ENCODE data around the gene AFMID. TPM values are rescaled to one million over a fixed set of nuclear protein-coding genes. Genes with fewer than 3 reads are reported as not detected.

Gene AFMID
- total RNA-seq, 2 experiments from 2014 or later = 17.1 to 24.2 TPM

DNA sequence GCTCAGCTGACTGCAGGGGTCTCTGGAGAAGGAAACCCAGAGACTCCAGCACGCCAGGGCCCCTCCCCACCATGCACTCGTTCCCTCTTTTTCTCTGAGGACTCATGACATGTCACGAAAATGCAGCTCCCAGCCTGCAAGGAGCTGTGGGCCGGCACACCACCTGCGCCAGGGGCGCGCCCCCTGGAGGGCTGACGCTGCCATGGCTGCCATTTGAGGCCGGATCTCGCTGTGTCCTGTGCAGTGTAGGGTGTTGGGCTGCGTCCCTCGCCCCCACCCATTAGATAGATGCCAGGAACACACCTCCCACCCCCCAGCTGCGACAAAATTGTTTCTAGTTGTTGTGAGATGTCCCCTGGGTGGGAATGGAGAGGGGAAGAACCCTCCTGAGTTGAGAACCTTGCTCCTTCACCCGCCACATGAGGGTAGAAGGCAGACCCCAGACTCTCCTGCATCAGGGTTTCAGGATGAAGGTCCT is 10.6 kb upstream of the AFMID start:
- no peaks in the 10 kb centered on the region for H3K27me3 Mint-ChIP-seq
- DNase-seq = peak; percentile 76
- no peaks in the 10 kb centered on the region for H3K9me3 Mint-ChIP-seq (ENCODE audit: low read depth)
- ATAC-seq = peak; percentile 87
- no peak overlapping the region for H3K27ac Mint-ChIP-seq
- CTCF ChIA-PET = interaction anchor here (0.6 to 9.7 kb wide), 29 partner anchors 9 to 163 kb away, joined by 3 to 75 read pairs (median 4); partner anchors contain the start of genes AFMID, TK1, TMC6 and TMC8
- H3K4me1 Mint-ChIP-seq = peaks cover 69% of the 10 kb centered on the region
- H3K4me3 Mint-ChIP-seq = no peak overlapping the region
- H3K36me3 Mint-ChIP-seq = peaks cover 50% of the 10 kb centered on the region

DNA sequence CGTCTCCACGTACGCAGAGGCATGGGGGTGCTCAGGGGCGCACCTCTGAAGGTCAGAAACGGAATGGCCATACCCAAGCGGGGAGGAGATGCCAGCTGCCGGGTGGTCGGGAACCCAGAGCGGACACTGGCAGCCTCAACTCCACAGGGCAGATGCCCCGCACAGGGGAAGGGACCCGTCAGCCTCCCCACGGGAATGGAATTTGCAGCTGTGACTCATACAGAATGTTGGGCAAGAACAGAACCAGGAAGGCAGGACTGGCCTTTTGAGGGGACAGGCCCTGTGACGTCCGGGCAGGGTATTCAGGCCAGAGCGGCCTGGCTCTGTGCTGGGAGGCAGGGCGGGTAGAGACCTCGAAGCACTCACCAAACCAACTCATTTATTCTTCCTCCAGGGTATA is 7.8 kb upstream of the AFMID start:
- CTCF ChIA-PET = interaction anchor here (2.2 to 9.7 kb wide), 3 partner anchors 9 to 95 kb away, joined by 7 to 75 read pairs (median 9); no protein-coding TSS in a partner anchor
- peaks cover 50% of the 10 kb centered on the region for H3K36me3 Mint-ChIP-seq
- H3K9me3 Mint-ChIP-seq (ENCODE audit: low read depth) = no peaks in the 10 kb centered on the region
- DNase-seq (no peak), ATAC-seq (no peak)
- H3K4me3 Mint-ChIP-seq = no peak overlapping the region
- H3K27ac Mint-ChIP-seq = peak overlapping the region; percentile 76
- peaks cover 58% of the 10 kb centered on the region for H3K4me1 Mint-ChIP-seq
- no peaks in the 10 kb centered on the region for H3K27me3 Mint-ChIP-seq

DNA sequence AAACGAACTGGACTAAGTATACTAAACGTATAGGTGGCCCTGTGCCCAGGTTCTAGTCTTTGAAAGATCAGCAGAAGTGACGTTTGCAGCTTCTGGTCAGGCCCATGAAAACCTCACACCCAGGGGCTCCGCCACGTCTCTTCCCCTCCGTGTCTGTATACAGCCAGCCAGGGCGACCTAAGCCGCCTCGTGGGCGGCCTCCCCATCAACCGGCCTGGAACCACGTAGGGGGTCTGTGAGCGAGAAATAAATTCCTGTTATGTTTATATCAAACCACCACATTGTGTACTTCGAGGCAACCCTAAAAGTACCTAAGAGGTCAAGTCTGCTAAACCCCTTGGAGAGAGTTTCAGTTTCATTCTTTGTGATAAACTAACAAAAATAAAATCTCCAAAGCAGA is 7.1 kb upstream of the AFMID start:
- Mint-ChIP-seq H3K9me3 (ENCODE audit: low read depth) (no peaks in the 10 kb centered on the region), H3K4me1 (peaks cover 62% of the 10 kb centered on the region), H3K36me3 (peaks cover 54% of the 10 kb centered on the region), H3K27ac (peak overlapping the region; percentile 76), H3K27me3 (no peaks in the 10 kb centered on the region), H3K4me3 (peak overlapping the region; percentile 61)
- ATAC-seq (peak; percentile 18), DNase-seq (no peak)
- CTCF ChIA-PET = interaction anchor here (2.2 to 9.7 kb wide), 3 partner anchors 10 to 95 kb away, joined by 7 to 75 read pairs (median 9); no protein-coding TSS in a partner anchor

DNA sequence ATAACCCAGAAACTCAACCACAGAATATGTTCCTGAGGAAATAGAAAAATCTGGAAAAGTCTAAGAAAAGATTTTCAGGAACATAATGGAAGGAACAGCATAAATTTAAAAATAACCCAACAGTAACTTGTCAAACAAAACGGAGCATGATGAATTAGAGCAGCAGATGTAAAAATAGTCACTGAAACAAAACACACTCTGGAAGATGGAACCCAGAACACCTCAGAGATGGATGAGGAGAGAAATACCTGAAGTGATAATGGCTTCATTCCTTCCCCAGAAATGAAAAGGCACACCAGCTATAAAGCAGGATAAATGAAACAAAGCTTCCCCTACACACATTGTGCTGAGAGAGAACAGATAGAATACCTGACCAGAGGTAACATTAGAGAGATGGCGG is 6.7 kb upstream of the AFMID start:
- CTCF ChIA-PET = interaction anchor here (2.4 to 9.7 kb wide), 2 partner anchors 10 to 43 kb away, joined by 9 to 75 read pairs; no protein-coding TSS in a partner anchor
- no peak for ATAC-seq
- H3K27ac Mint-ChIP-seq = peak overlapping the region; percentile 76
- DNase-seq = no peak
- H3K27me3 Mint-ChIP-seq = no peaks in the 10 kb centered on the region
- peaks cover 64% of the 10 kb centered on the region for H3K4me1 Mint-ChIP-seq
- H3K36me3 Mint-ChIP-seq = peaks cover 55% of the 10 kb centered on the region
- no peaks in the 10 kb centered on the region for H3K9me3 Mint-ChIP-seq (ENCODE audit: low read depth)
- H3K4me3 Mint-ChIP-seq = peak overlapping the region; percentile 61

DNA sequence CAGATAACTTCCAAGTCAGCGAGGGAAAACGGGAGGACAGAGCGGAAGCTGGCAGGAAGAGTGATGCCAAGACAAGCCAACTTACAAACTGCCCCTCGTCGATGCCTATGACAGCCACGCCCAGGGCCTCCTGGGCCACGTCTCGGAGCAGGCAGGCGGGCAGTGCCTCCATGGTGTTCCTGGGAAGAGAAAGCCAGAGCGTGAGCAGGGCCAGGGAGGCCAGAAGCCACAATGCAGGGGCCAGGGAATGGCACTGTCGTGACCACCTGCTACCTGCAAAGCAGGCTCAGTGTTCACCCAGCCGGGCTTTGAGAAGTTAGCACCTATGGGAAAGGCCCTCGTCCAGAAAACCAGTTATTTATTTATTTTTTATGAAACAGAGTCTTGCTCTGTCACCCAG is 4.7 kb upstream of the AFMID start:
- Mint-ChIP-seq H3K4me1 (peaks cover 61% of the 10 kb centered on the region), H3K4me3 (no peak overlapping the region), H3K9me3 (ENCODE audit: low read depth) (no peaks in the 10 kb centered on the region), H3K27ac (no peak overlapping the region), H3K27me3 (no peaks in the 10 kb centered on the region), H3K36me3 (peaks cover 52% of the 10 kb centered on the region)
- ATAC-seq (no peak), DNase-seq (no peak)
- CTCF ChIA-PET = interaction anchor here (1.2 kb wide), 1 partner anchor 45 kb away, joined by 3 read pairs; no protein-coding TSS in a partner anchor

DNA sequence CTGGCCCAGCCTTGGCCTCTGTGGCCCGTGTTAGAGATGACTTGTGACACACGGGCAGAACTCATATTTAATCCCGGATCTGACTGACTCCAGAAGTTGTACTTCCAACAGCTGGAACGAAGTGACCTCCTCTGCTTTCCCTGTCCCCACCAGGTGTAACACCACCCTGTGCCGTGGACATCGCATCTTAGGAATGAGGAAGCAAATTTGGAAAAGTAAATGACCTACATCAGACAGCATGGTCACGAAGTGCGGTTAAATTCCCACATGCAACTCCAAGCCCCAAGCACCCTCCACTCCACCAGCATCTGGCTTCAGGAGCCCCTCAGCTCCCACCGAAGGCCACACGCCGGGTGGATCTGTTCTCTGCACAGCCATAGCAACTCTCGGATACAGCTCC is 3.2 kb upstream of the AFMID start:
- H3K36me3 Mint-ChIP-seq = peaks cover 44% of the 10 kb centered on the region
- DNase-seq = no peak
- CTCF ChIA-PET = interaction anchor here (3.4 kb wide), 1 partner anchor 7 kb away, joined by 31 read pairs; no protein-coding TSS in a partner anchor
- no peaks in the 10 kb centered on the region for H3K27me3 Mint-ChIP-seq
- H3K4me3 Mint-ChIP-seq = no peak overlapping the region
- H3K9me3 Mint-ChIP-seq (ENCODE audit: low read depth) = no peaks in the 10 kb centered on the region
- no peak overlapping the region for H3K27ac Mint-ChIP-seq
- no peak for ATAC-seq
- peaks cover 64% of the 10 kb centered on the region for H3K4me1 Mint-ChIP-seq

DNA sequence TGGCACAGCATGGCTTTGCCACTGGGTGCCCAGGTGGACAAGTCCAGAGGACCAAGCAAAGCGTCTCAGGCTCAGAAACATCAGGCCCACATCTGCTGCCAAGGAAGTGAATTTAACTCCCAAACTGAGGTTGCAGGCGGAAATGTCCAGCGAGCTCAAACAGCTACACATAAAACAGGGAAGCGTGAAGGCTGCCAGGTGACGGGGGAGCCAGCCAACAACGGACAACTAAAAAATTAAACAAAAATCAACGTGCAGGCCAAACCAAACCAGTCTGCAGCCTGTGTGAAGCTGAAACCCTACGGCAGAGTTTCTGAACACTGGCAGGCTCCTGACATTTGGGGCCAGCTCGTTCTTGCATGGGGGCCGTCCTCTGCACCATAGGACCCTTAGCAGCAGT is 2.8 kb upstream of the AFMID start:
- peak overlapping the region; percentile 4 for H3K4me3 Mint-ChIP-seq
- no peaks in the 10 kb centered on the region for H3K9me3 Mint-ChIP-seq (ENCODE audit: low read depth)
- no peak overlapping the region for H3K27ac Mint-ChIP-seq
- no peak for DNase-seq
- H3K4me1 Mint-ChIP-seq = peaks cover 62% of the 10 kb centered on the region
- H3K36me3 Mint-ChIP-seq = peaks cover 40% of the 10 kb centered on the region
- no peaks in the 10 kb centered on the region for H3K27me3 Mint-ChIP-seq
- ATAC-seq = no peak
- CTCF ChIA-PET = interaction anchor here (2.0 to 3.4 kb wide), 2 partner anchors 8 to 47 kb away, joined by 8 to 31 read pairs; no protein-coding TSS in a partner anchor

DNA sequence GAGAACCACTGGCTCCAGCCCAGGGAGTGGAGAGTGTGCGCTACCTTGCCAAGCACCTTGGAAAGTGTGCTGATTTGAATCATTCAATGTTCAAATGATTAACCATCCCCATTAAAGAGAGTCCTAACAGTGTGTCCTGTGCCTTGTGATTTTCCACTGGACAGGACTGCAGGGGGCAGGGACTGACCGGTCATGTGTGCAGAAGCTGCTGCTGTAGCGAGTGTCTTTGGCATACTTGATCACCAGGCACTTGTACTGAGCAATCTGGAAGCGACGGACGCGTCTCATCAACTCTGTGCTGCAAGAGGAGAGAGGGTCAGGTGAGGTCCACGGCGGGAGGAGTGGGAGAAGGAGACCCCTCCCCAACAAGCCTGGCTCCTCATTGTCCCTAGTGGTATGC is 2.3 kb upstream of the AFMID start:
- Mint-ChIP-seq H3K27ac (peak overlapping the region; percentile 9), H3K4me3 (peak overlapping the region; percentile 81), H3K36me3 (peaks cover 37% of the 10 kb centered on the region), H3K4me1 (peaks cover 57% of the 10 kb centered on the region), H3K27me3 (no peaks in the 10 kb centered on the region), H3K9me3 (ENCODE audit: low read depth) (no peaks in the 10 kb centered on the region)
- no peak for ATAC-seq
- DNase-seq = no peak
- CTCF ChIA-PET = interaction anchor here (1.0 to 3.4 kb wide), 3 partner anchors 8 to 67 kb away, joined by 3 to 31 read pairs (median 8); no protein-coding TSS in a partner anchor

DNA sequence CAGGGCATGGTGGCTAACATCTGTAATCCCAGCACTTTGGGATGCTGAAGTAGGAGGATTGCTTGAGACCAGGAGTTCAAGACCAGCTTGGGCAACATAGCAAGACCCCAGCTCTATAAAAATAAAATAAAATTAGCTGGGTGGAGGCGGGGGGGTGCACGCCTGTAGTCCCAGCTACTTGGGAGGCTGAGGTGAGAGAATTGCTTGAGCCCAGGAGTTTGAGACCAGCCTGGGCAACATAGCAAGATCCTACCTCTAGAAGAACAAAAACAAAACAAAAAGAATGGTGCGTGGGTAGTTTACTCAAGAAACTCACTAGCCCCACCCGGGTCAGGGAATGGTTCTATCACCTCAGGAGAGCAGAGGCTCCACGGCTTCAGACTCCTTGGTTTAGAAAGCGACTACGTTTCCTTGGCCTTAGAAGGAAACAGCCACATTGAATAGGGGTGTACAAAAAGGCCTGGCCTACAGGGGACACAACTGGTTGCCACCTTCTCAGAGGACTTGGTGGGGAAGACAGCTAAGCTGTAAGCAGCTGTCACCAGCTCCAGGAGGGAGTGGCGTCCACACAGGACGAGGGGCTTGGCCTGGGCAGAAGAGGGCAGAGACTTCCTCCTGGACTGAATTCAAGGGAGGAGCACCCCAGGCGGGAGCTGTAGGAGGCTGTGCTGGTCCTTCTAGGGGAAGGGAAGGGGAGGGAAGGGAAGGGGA is 1.0 kb upstream of the AFMID start:
- Mint-ChIP-seq H3K4me1 (peaks cover 48% of the 10 kb centered on the region), H3K27ac (peak overlapping the region; percentile 66)
- CTCF ChIA-PET = interaction anchor here (0.8 to 3.4 kb wide), 10 partner anchors 9 to 103 kb away, joined by 3 to 31 read pairs (median 5); no protein-coding TSS in a partner anchor

DNA sequence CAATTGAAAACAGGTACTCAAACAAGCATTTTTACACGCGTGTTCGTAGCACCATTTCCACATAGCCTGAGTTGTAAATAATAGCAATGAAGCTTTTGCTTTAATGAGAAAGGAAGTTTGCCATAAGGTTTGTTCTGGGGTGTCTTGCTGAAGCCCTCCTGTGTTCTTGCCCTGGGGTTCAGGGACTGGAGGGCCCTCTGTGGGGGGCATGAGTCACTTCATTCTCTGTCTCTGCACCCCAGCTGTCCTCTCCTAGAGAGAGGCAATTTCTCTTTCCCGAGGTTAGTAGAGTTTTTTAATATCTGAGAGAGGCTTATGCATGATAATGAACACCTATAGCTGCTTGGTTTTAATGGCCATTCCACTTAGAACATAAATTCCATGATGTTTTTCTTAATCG is 9.6 kb downstream of the AFMID start:
- no peak for DNase-seq
- Mint-ChIP-seq H3K27ac (no peak overlapping the region), H3K27me3 (no peaks in the 10 kb centered on the region), H3K36me3 (peaks cover 22% of the 10 kb centered on the region), H3K4me1 (peaks cover 16% of the 10 kb centered on the region), H3K4me3 (no peak overlapping the region), H3K9me3 (ENCODE audit: low read depth) (no peaks in the 10 kb centered on the region)
- no peak for ATAC-seq
- CTCF ChIA-PET = interaction anchor here (1.2 kb wide), 1 partner anchor 9 kb away, joined by 4 read pairs; no protein-coding TSS in a partner anchor

More for the DNA sequence above, 1.0 kb upstream of the AFMID start:
- peak; percentile 5 for ATAC-seq
- no peak for DNase-seq
- Mint-ChIP-seq H3K36me3 (peaks cover 28% of the 10 kb centered on the region), H3K27me3 (no peaks in the 10 kb centered on the region), H3K9me3 (ENCODE audit: low read depth) (no peaks in the 10 kb centered on the region), H3K4me3 (peak overlapping the region; percentile 81)

DNA sequence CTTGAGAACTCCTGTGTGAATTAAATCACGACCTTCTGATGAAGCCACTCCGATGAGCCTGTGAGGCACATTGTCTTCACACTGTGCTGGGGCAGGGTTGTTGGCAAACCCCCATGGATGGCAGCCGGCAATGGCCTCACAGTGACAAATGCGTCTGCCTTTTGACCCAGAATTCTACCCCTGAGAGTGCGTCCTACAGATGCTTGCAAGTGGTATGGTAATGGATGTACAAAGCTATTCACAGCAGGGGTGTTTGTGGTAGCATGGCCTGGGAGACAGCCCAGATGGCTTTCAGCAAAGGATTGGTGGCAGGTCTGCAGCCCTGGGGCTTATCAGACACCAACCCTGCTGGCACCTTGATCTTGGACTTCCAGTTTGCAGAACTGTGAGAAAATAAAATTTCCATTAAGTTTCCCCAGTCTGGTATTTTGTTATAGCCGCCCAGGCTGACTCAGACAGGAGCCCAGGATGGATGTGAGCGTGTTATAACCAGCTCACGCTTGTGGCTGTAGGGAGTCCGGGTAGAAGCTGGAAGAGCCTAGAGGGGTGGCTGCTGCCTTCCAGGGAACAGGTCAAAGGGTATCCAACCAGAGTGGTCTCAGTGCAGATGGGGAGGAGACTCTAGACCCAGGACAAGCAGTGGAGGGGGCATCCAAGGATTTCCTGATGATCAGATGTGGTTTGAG is 10.1 kb downstream of the AFMID start:
- H3K36me3 Mint-ChIP-seq = peaks cover 22% of the 10 kb centered on the region
- peaks cover 16% of the 10 kb centered on the region for H3K4me1 Mint-ChIP-seq
- H3K4me3 Mint-ChIP-seq = no peak overlapping the region
- peak overlapping the region; percentile 63 for H3K27ac Mint-ChIP-seq
- H3K27me3 Mint-ChIP-seq = no peaks in the 10 kb centered on the region
- DNase-seq (no peak), ATAC-seq (no peak)
- H3K9me3 Mint-ChIP-seq (ENCODE audit: low read depth) = no peaks in the 10 kb centered on the region
- CTCF ChIA-PET = interaction anchor here (1.2 kb wide), 1 partner anchor 9 kb away, joined by 4 read pairs; no protein-coding TSS in a partner anchor

DNA sequence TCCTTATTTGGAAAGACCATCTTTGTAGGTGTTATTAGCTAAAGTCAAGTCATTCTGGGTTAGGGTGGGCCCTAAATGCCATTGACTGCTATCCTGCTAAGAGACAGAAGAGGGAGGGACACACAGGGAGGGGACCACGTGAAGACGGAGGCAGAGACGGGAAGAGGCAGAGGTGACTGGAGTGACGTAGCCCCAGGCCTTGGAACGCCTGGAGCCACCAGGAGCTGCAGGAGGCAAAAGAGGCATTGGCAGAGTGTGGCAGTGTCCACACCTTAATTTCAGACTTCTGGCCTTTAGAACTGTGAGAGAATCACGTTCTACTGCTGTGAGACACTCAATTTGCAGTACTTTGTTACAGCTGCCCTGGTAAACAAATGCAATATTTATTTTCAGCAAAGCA is 13.3 kb downstream of the AFMID start:
- Mint-ChIP-seq H3K27ac (no peak overlapping the region), H3K36me3 (peaks cover 16% of the 10 kb centered on the region), H3K4me1 (peaks cover 16% of the 10 kb centered on the region), H3K9me3 (ENCODE audit: low read depth) (no peaks in the 10 kb centered on the region), H3K4me3 (no peak overlapping the region), H3K27me3 (no peaks in the 10 kb centered on the region)
- no peak for DNase-seq
- CTCF ChIA-PET = interaction anchor here (0.7 to 0.8 kb wide), 2 partner anchors 15 to 115 kb away, joined by 3 read pairs; no protein-coding TSS in a partner anchor
- ATAC-seq = no peak

DNA sequence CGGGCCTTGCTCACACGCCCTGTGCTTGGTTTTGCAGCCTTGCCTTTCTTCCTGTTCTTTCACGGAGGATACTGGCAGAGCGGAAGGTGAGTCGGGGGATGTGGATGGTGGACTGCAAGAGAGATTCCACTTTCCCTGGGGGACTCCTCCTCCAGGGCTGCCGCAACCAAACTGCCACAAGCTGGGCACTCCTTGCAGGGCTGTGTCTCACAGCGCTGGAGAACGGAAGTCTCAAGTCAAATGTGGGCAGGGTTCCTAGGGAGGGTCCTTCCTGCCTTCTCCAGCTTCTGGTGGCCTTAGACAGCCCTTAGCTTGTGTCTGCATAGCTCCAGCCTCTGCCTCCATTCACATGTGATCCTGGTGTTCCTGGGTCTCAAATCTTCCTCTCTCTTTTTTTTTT is 15.5 kb downstream of the AFMID start:
- ATAC-seq = no peak
- Mint-ChIP-seq H3K4me3 (no peak overlapping the region), H3K4me1 (peaks cover 13% of the 10 kb centered on the region), H3K27ac (no peak overlapping the region), H3K9me3 (ENCODE audit: low read depth) (no peaks in the 10 kb centered on the region), H3K27me3 (no peaks in the 10 kb centered on the region), H3K36me3 (peaks cover 6% of the 10 kb centered on the region)
- no peak for DNase-seq
- CTCF ChIA-PET = interaction anchor here (0.7 to 1.2 kb wide), 4 partner anchors 24 to 189 kb away, joined by 3 to 5 read pairs (median 4); no protein-coding TSS in a partner anchor

Measured in activated CD8-positive, alpha-beta memory T cell treated with anti-CD3 and anti-CD28 coated beads, Interleukin-2, amount 10 ng/mL, durations not matched to agents 7 days and 5 days (primary cell).